B cell (primary cell): ENCODE data around the gene MROH2A. TPM values are rescaled to one million over a fixed set of nuclear protein-coding genes. Genes with fewer than 3 reads are reported as not detected.

ENCODE experiments used
- ATAC-seq: fragments of 200-7000 bp; cut with Tn5 transposase; one replicate; pipeline ENCODE4 v1.10.0; 2021; ENCODE audit warnings: low read depth, mild to moderate bottlenecking, moderate number of reproducible peaks, moderate library complexity
- CTCF ChIA-PET: fragments of 350-600 bp; sonication (Branson Sonifier 250); formaldehyde crosslinking; loops from one replicate; lab custom pipeline; 2021; ENCODE audit warnings: antibody characterized with exemption, inconsistent platforms; lab: Charles Lee
- POLR2A ChIA-PET: fragments of 350-600 bp; sonication (Branson Sonifier 250); formaldehyde crosslinking; loops from one replicate; lab custom pipeline; 2021; ENCODE audit warnings: antibody characterized with exemption; lab: Charles Lee
- DNase-seq: peaks from one replicate; pipeline ENCODE4 v3.0.0; 2013
- H2AFZ ChIP-seq: 2 replicates; pipeline ENCODE4 v1.6.1; 2012; ENCODE audit warnings: mild to moderate bottlenecking, low read depth, low read length; ENCODE audit not compliant: insufficient read depth, poor library complexity, severe bottlenecking
- H3K27ac ChIP-seq, 2 donors: 1 replicate in 1 of 2; 2 replicates in 1 of 2; pipeline ENCODE4 v1.5.1; 2012 to 2013; ENCODE audit warnings: low read length in 2 of 2, mild to moderate bottlenecking in 2 of 2, moderate library complexity in 1 of 2
- H3K27me3 ChIP-seq, 4 experiments: fragments of 200-600 bp in 1 of 4; sonication (generic) in 1 of 4; replicated peaks in 1 of 4; 1 replicate in 2 of 4; 2 replicates in 2 of 4; pipeline versions ENCODE4 v1.6.1 to v1.7.0; 2013 to 2016; ENCODE audit warnings: low read length in 3 of 4, mild to moderate bottlenecking in 2 of 4, mixed read lengths in 1 of 4, moderate library complexity in 1 of 4; ENCODE audit not compliant: insufficient read depth in 4 of 4, control insufficient read depth in 3 of 4; ENCODE audit errors: control extremely low read depth in 1 of 4
- H3K36me3 ChIP-seq, 2 experiments: replicated peaks in 1 of 2; 1 replicate in 1 of 2; 2 replicates in 1 of 2; pipeline versions ENCODE4 v1.6.1 to v1.7.1; 2013; ENCODE audit warnings: low read length in 1 of 2; ENCODE audit not compliant: insufficient read depth in 2 of 2, control insufficient read depth in 1 of 2; ENCODE audit errors: control extremely low read depth in 1 of 2, extremely low read depth in 1 of 2
- H3K4me1 ChIP-seq, 2 donors: fragments of 200-600 bp in 1 of 2; sonication (generic) in 1 of 2; 1 replicate in 1 of 2; 2 replicates in 1 of 2; pipeline versions ENCODE4 v1.5.1 to v1.6.1; 2013 to 2017; ENCODE audit warnings: low read length in 2 of 2; ENCODE audit not compliant: control insufficient read depth in 2 of 2, insufficient read depth in 2 of 2
- H3K4me2 ChIP-seq: replicated peaks from 2 replicates; pipeline ENCODE3; 2012; ENCODE audit warnings: mild to moderate bottlenecking, low read depth, low read length; ENCODE audit not compliant: poor library complexity, severe bottlenecking
- H3K4me3 ChIP-seq, 5 experiments: fragments of 200-600 bp in 1 of 5; sonication (generic) in 1 of 5; 1 replicate in 3 of 5; 2 replicates in 2 of 5; pipeline versions ENCODE4 v1.5.1 to v1.7.0; 2011 to 2016; ENCODE audit warnings: low read length in 4 of 5, mild to moderate bottlenecking in 4 of 5, low read depth in 2 of 5, control low read depth in 1 of 5, moderate library complexity in 1 of 5; ENCODE audit not compliant: insufficient read depth in 1 of 5; ENCODE audit errors: control extremely low read depth in 1 of 5, extremely low read depth in 1 of 5
- H3K79me2 ChIP-seq: fragments of 200-600 bp; sonication (generic); one replicate; pipeline ENCODE4 v1.6.0; 2016; ENCODE audit warnings: low read length; ENCODE audit not compliant: control insufficient read depth, insufficient read depth
- H3K9ac ChIP-seq: fragments of 200-600 bp; sonication (generic); 2 replicates; pipeline ENCODE4 v1.6.1; 2017; ENCODE audit warnings: mild to moderate bottlenecking, low read length, moderate library complexity
- H3K9me3 ChIP-seq, 3 donors: one replicate each; pipeline versions ENCODE4 v1.6.1 to v1.7.1; 2013; ENCODE audit warnings: low read length in 2 of 3; ENCODE audit not compliant: control insufficient read depth in 2 of 3, insufficient read depth in 1 of 3; ENCODE audit errors: control extremely low read depth in 1 of 3
- H4K20me1 ChIP-seq: 2 replicates; pipeline ENCODE4 v1.6.0; 2012; ENCODE audit warnings: mild to moderate bottlenecking, low read length; ENCODE audit not compliant: insufficient read depth, control insufficient read depth, poor library complexity, severe bottlenecking
- H3K27ac Mint-ChIP-seq: one replicate; pipeline ENCODE4 v1.8.0; 2021; ENCODE audit warnings: mixed read lengths
- H3K27me3 Mint-ChIP-seq: one replicate; pipeline ENCODE4 v1.8.0; 2021; ENCODE audit warnings: mixed read lengths
- H3K4me1 Mint-ChIP-seq: one replicate; pipeline ENCODE4 v1.8.0; 2021; ENCODE audit warnings: mixed read lengths
- H3K4me3 Mint-ChIP-seq: one replicate; pipeline ENCODE4 v1.8.0; 2021; ENCODE audit warnings: mixed read lengths
- H3K9me3 Mint-ChIP-seq: one replicate; pipeline ENCODE4 v1.8.0; 2022; ENCODE audit warnings: mixed read lengths; ENCODE audit not compliant: insufficient read depth
- CTCF ChIP-seq: fragments of 200-600 bp; IDR thresholded peaks from one replicate; pipeline ENCODE4 v1.8.0; 2022; ENCODE audit warnings: antibody characterized with exemption, mild to moderate bottlenecking
- EZH2 ChIP-seq: IDR thresholded peaks from 2 replicates; pipeline ENCODE4 v1.6.1; 2012; ENCODE audit warnings: borderline replicate concordance, low read depth, mild to moderate bottlenecking, moderate library complexity, low read length; ENCODE audit not compliant: insufficient read depth, poor library complexity, severe bottlenecking
- WGBS: methylation state at CpG from one replicate; pipeline ENCODE4 v1.1.5; 2013; ENCODE audit warnings: missing lambda C conversion rate; ENCODE audit not compliant: insufficient coverage; 5-methylcytosine and 5-hydroxymethylcytosine counted together
- intact Hi-C: fragments of 100-400 bp; cut with micrococcal nuclease; formaldehyde crosslinking; loops from one replicate; pipeline ENCODE4 v1.10.0; 2022
- polyA plus RNA-seq: library from polyadenylated mRNA; depleted of rRNA; stranded (reverse); fragments of >200 nt; gene quantifications from 2 replicates; pipeline ENCODE4 v1.2.3, GENCODE V29; 2012
- total RNA-seq, 2 donors: library from RNA; stranded (reverse); fragments of 120-200 nt in 1 of 2; gene quantifications; 1 replicate in 1 of 2; 2 replicates in 1 of 2; pipeline versions ENCODE4 v1.2.3 to v1.2.4, GENCODE V29; 2013 to 2022

MROH2A gene
- total and polyA plus RNA-seq, 2 donors (not counting 1 experiment from before 2014, with no cell fraction given), result not detected

GRCh38 chr2:233818639-233819621 lies 40.8 kb downstream of the MROH2A start:
- ATAC-seq (no peak), DNase-seq (no peak)
- no peaks in the 10 kb centered on the region for H3K4me1 Mint-ChIP-seq
- H3K9me3 Mint-ChIP-seq, result no peaks in the 10 kb centered on the region
- intact Hi-C loops, result no loop called here
- H3K27ac Mint-ChIP-seq, result no peak overlapping the region
- Histone ChIP-seq H3K9ac (no peak overlapping the region), H3K9me3 (peaks cover 0 to 6% (median 0%) of the 10 kb centered on the region in 3 donors), H3K27me3 (peaks cover 0 to 5% (median 0%) of the 10 kb centered on the region in 4 experiments), H3K27ac (no peak overlapping the region), H3K4me1 (no peaks in the 10 kb centered on the region), H3K36me3 (no peaks in the 10 kb centered on the region), H2AFZ (no peak overlapping the region), H3K79me2 (no peaks in the 10 kb centered on the region), H3K4me3 (no peak overlapping the region), H4K20me1 (no peaks in the 10 kb centered on the region), H3K4me2 (no peak overlapping the region)
- CTCF ChIA-PET, result no interaction called here
- H3K27me3 Mint-ChIP-seq, result peaks cover 9% of the 10 kb centered on the region
- no peak overlapping the region for H3K4me3 Mint-ChIP-seq
- 74% methylated on average over 15 of the region's 17 CpGs for WGBS
- TF ChIP-seq EZH2 (no peak), CTCF (no peak)
- POLR2A ChIA-PET, result no interaction called here
